PC-9 (cell line): ENCODE data around the gene HID1. TPM values are rescaled to one million over a fixed set of nuclear protein-coding genes. Genes with fewer than 3 reads are reported as not detected.
"Not testable (repeated sequence)": the region's sequence is repeated elsewhere in the genome, so short reads cannot be mapped to it uniquely, and the experiment has no call there.

ENCODE experiments used
- BruUV-seq: library from RNA; stranded (reverse); fragments of 400-500 nt; replicated peaks from 2 replicates; lab custom pipeline; 2021; lab: Mats Ljungman, UMichigan
- CTCF ChIA-PET: fragments of 300-600 bp; sonication (Branson Sonifier 250); formaldehyde crosslinking; loops from one replicate; lab custom pipeline; 2022; ENCODE audit warnings: antibody characterized with exemption; lab: Charles Lee
- POLR2A ChIA-PET: fragments of 300-600 bp; sonication (Branson Sonifier 250); formaldehyde crosslinking; loops from one replicate; lab custom pipeline; 2022; ENCODE audit warnings: antibody characterized with exemption; ENCODE audit not compliant: unreplicated experiment; lab: Charles Lee
- DNase-seq, 2 experiments: peaks; one replicate each; pipeline versions ENCODE4 v3.0.0 to v3.0.0-alpha.2; 2015 to 2022; ENCODE audit warnings: mixed read lengths in 1 of 2
- H2AFZ ChIP-seq: fragments of 200-600 bp; sonication (generic); 2 replicates; pipeline ENCODE4 v1.8.1; 2017; ENCODE audit warnings: antibody characterized with exemption
- H3F3A ChIP-seq: fragments of 200-600 bp; sonication (generic); 2 replicates; pipeline ENCODE4 v1.8.1; 2017; ENCODE audit warnings: antibody characterized with exemption, mild to moderate bottlenecking, low read depth; ENCODE audit not compliant: insufficient read depth
- H3K27ac ChIP-seq: fragments of 200-600 bp; sonication (generic); 2 replicates; pipeline ENCODE4 v1.6.1; 2016; ENCODE audit warnings: mixed run types
- H3K27me3 ChIP-seq: fragments of 200-600 bp; sonication (generic); 2 replicates; pipeline ENCODE4 v1.6.1; 2016; ENCODE audit warnings: low read depth, mixed run types; ENCODE audit not compliant: insufficient read depth
- H3K36me3 ChIP-seq: fragments of 200-600 bp; sonication (generic); 2 replicates; pipeline ENCODE4 v1.6.1; 2016; ENCODE audit warnings: low read depth, mixed run types
- H3K4me1 ChIP-seq: fragments of 200-600 bp; sonication (generic); replicated peaks from 2 replicates; pipeline ENCODE4 v1.6.1; 2016; ENCODE audit warnings: mixed run types; ENCODE audit not compliant: insufficient read depth
- H3K4me2 ChIP-seq: fragments of 200-600 bp; sonication (generic); 2 replicates; pipeline ENCODE4 v1.6.1; 2017; ENCODE audit warnings: mixed run types
- H3K4me3 ChIP-seq: fragments of 200-600 bp; sonication (generic); 2 replicates; pipeline ENCODE4 v1.6.1; 2016; ENCODE audit warnings: mixed run types
- H3K79me2 ChIP-seq: fragments of 200-600 bp; sonication (generic); 2 replicates; pipeline ENCODE4 v1.6.1; 2017; ENCODE audit warnings: low read depth, mixed run types
- H3K9me2 ChIP-seq: fragments of 200-600 bp; sonication (generic); 2 replicates; pipeline ENCODE4 v1.8.1; 2017; ENCODE audit warnings: mild to moderate bottlenecking; ENCODE audit not compliant: insufficient read depth
- H3K9me3 ChIP-seq: fragments of 200-600 bp; sonication (generic); 2 replicates; pipeline ENCODE4 v1.8.1; 2016; ENCODE audit warnings: low read depth; ENCODE audit not compliant: insufficient read depth
- H4K20me1 ChIP-seq: fragments of 200-600 bp; sonication (generic); 2 replicates; pipeline ENCODE4 v1.8.1; 2017; ENCODE audit not compliant: insufficient read depth
- EZH2 ChIP-seq: fragments of 200-600 bp; sonication (generic); IDR thresholded peaks from 2 replicates; pipeline ENCODE4 v1.8.0; 2017; ENCODE audit warnings: antibody characterized with exemption, low read depth
- intact Hi-C: fragments of 100-400 bp; cut with micrococcal nuclease; formaldehyde crosslinking; loops from one replicate; pipeline ENCODE4 v1.10.0; 2022; ENCODE audit not compliant: unreplicated experiment
- total RNA-seq: library from RNA; stranded (reverse); gene quantifications from 2 replicates; pipeline ENCODE4 v1.2.3, GENCODE V29; 2021
- TF ChIP-seq, protein P1 (sequence below): fragments of 200-600 bp; sonication (generic); conservative IDR thresholded peaks from 2 replicates; pipeline ENCODE4 v1.6.1; 2017; ENCODE audit warnings: mixed run types, antibody characterized with exemption, mild to moderate bottlenecking, moderate library complexity

HID1 gene
- total RNA-seq, 1 experiment from 2014 or later: 32.1 TPM

DNA sequence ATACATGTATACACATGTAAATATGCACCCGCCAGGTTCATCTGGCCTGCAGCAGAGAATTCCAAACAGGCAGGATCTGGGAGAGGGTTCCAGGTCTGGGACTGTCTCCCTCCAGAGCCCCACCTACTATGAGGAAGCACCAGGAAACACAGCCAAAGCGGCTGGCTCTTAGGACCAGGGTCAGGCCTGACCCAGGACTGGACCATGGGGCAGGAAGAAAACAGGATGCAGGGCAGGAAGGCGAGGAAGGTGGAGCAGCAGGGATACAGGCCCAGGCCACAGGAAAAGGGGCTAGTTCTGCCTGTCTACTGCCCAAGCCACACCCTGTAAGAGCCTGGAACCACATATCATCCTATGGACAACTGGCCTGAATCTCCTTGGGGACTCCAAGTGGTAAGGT lies 2.2 kb downstream of the HID1 start:
- peaks cover 43% of the 10 kb centered on the region for H3K4me1 ChIP-seq

DNA sequence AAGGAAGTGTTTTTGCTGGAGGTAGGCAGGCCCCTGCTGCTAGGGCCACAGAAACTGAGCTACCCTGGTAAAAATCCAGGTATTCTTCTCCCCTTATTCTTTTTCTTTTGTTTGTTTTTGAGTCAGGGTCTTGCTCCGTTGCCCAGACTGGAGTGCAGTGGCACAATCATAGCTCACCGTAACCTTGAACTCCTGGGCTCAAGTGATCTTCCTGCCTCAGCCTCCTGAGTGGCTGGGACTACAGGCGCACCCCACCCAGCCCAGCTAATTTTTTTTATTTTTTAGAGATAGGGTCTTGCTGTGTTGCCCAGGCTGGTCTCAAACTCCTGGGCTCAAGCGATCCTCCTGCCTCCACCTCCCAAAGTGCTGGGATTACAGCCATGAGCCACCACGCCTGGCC lies 3.1 kb downstream of the HID1 start:
- CTCF ChIA-PET: interaction anchor here (0.6 kb wide), 1 partner anchor 346 kb away, joined by 5 read pairs; no protein-coding TSS in a partner anchor
- not testable (repeated sequence) for H3K27ac ChIP-seq, H3K4me3 ChIP-seq, H3F3A ChIP-seq, H4K20me1 ChIP-seq, DNase-seq, BruUV-seq, H3K9me3 ChIP-seq, H3K36me3 ChIP-seq, H2AFZ ChIP-seq, H3K27me3 ChIP-seq, H3K9me2 ChIP-seq
- POLR2A ChIA-PET: interaction anchor here (0.6 kb wide), 1 partner anchor 1200 kb away, joined by 16 read pairs; no protein-coding TSS in a partner anchor
- Histone ChIP-seq H3K79me2 (peaks cover 34% of the 10 kb centered on the region), H3K4me2 (peak overlapping the region; percentile 77), H3K4me1 (peaks cover 43% of the 10 kb centered on the region)
- intact Hi-C loops: loop anchor here (2.0 kb wide), 2 partner anchors 39 to 63 kb away; no protein-coding TSS in a partner anchor

More for the DNA sequence above, 2.2 kb downstream of the HID1 start:
- no peaks in the 10 kb centered on the region for H4K20me1 ChIP-seq
- H3K27ac ChIP-seq: no peak overlapping the region
- no TSS peak for BruUV-seq
- ChIA-PET POLR2A (interaction anchor here (0.6 kb wide), 1 partner anchor 117 kb away, joined by 3 read pairs; the partner anchor contains the start of gene SLC16A5), CTCF (interaction anchor here (0.6 to 1.1 kb wide), 2 partner anchors 39 to 42 kb away, joined by 9 to 12 read pairs; partner anchors contain the start of gene MRPL58)
- H2AFZ ChIP-seq: no peak overlapping the region
- peaks cover 34% of the 10 kb centered on the region for H3K79me2 ChIP-seq
- H3K27me3 ChIP-seq: 0 out of 2 replicates have a peak, but pooled peaks cover 3% of the 10 kb centered on the region
- no peaks in the 10 kb centered on the region for H3K9me2 ChIP-seq
- no peak overlapping the region; the same call in 1 of the 2 replicates for H3K4me3 ChIP-seq
- no peak for DNase-seq
- H3K4me2 ChIP-seq: peak overlapping the region; percentile 85
- peaks cover 9% of the 10 kb centered on the region; the same call in 1 of the 2 replicates for H3F3A ChIP-seq
- TF ChIP-seq, protein P1, sequence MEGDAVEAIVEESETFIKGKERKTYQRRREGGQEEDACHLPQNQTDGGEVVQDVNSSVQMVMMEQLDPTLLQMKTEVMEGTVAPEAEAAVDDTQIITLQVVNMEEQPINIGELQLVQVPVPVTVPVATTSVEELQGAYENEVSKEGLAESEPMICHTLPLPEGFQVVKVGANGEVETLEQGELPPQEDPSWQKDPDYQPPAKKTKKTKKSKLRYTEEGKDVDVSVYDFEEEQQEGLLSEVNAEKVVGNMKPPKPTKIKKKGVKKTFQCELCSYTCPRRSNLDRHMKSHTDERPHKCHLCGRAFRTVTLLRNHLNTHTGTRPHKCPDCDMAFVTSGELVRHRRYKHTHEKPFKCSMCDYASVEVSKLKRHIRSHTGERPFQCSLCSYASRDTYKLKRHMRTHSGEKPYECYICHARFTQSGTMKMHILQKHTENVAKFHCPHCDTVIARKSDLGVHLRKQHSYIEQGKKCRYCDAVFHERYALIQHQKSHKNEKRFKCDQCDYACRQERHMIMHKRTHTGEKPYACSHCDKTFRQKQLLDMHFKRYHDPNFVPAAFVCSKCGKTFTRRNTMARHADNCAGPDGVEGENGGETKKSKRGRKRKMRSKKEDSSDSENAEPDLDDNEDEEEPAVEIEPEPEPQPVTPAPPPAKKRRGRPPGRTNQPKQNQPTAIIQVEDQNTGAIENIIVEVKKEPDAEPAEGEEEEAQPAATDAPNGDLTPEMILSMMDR: no peak
- TF ChIP-seq EZH2: no peak
- intact Hi-C loops: no loop called here
- no peaks in the 10 kb centered on the region for H3K36me3 ChIP-seq
- no peaks in the 10 kb centered on the region for H3K9me3 ChIP-seq

DNA sequence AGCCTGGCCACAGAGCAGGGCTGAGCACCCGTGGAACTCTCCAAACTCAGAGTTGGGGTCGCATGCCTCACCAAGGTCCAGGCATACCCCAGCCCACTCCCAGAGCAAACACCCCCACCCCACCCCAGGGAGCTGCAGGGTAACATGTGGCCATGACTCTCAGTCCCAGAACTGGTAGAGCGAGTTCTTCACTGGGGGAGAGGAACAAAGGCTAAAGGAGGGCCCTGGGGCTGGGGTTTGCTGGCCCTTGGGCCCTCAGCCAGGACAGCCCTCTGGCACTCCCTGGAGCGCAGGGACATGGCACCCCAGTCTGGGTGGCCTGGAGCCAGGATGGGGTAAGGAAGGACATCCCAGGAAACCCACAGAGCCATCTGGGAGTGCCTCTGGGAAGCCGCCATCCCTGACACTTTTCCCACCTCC lies 4.2 kb downstream of the HID1 start:
- H3K4me2 ChIP-seq: peak overlapping the region; percentile 77
- H3K27ac ChIP-seq: peak overlapping the region; percentile 50
- TF ChIP-seq, protein P1: no peak
- no peak for TF ChIP-seq EZH2
- no TSS peak for BruUV-seq
- H3K36me3 ChIP-seq: no peaks in the 10 kb centered on the region
- H2AFZ ChIP-seq: no peak overlapping the region
- no peaks in the 10 kb centered on the region for H4K20me1 ChIP-seq
- DNase-seq: peak; percentile 84 to 86
- intact Hi-C loops: loop anchor here (2.0 kb wide), 2 partner anchors 40 to 64 kb away; no protein-coding TSS in a partner anchor
- H3K4me3 ChIP-seq: peak overlapping the region; percentile 31; the same call in 1 of the 2 replicates
- H3K4me1 ChIP-seq: peaks cover 43% of the 10 kb centered on the region
- H3K9me2 ChIP-seq: no peaks in the 10 kb centered on the region
- ChIA-PET POLR2A (interaction anchor here (0.9 to 1.2 kb wide), 2 partner anchors 19 to 64 kb away, joined by 3 to 4 read pairs; partner anchors contain the start of gene CDR2L), CTCF (interaction anchor here (0.5 to 1.0 kb wide), 3 partner anchors 203 to 666 kb away, joined by 3 read pairs; no protein-coding TSS in a partner anchor)
- 0 out of 2 replicates have a peak, but pooled peaks cover 3% of the 10 kb centered on the region for H3K27me3 ChIP-seq
- no peaks in the 10 kb centered on the region for H3K9me3 ChIP-seq
- peaks cover 34% of the 10 kb centered on the region for H3K79me2 ChIP-seq
- no peaks in the 10 kb centered on the region; the same call in 1 of the 2 replicates for H3F3A ChIP-seq
